Breast epithelium (tissue), 4 donors: ENCODE data around the gene OTX1. TPM values are rescaled to one million over a fixed set of nuclear protein-coding genes. Genes with fewer than 3 reads are reported as not detected.
"Not testable (repeated sequence)": the region's sequence is repeated elsewhere in the genome, so short reads cannot be mapped to it uniquely, and the experiment has no call there.

Source experiments
- DNase-seq, 2 donors: peaks; one replicate each; pipeline ENCODE4 v3.0.0-alpha.2; 2019; ENCODE audit warnings: low spot score in 2 of 2
- H3K27ac ChIP-seq, 2 donors: fragments of 200-600 bp; sonication (generic) in 1 of 2; one replicate each; pipeline ENCODE4 v1.5.1; 2016 to 2019; ENCODE audit warnings: mild to moderate bottlenecking in 1 of 2
- H3K27me3 ChIP-seq, 2 donors: fragments of 200-600 bp; sonication (generic) in 1 of 2; one replicate each; pipeline versions ENCODE4 v1.5.1 to v1.6.0; 2017 to 2019; ENCODE audit warnings: control low read depth in 1 of 2, mild to moderate bottlenecking in 1 of 2
- H3K36me3 ChIP-seq: fragments of 200-600 bp; one replicate; pipeline ENCODE4 v1.5.1; 2019
- H3K4me1 ChIP-seq, 2 donors: fragments of 200-600 bp; sonication (generic); one replicate each; pipeline ENCODE4 v1.5.1; 2016 to 2019; ENCODE audit warnings: control low read depth in 1 of 2
- H3K4me3 ChIP-seq, 3 donors: fragments of 200-600 bp; sonication (generic); 1 replicate in 2 of 3; 2 replicates in 1 of 3; pipeline ENCODE4 v1.5.1; 2016 to 2019; ENCODE audit warnings: mild to moderate bottlenecking in 3 of 3, moderate library complexity in 2 of 3
- H3K9me3 ChIP-seq, 2 donors: fragments of 200-600 bp; sonication (generic) in 1 of 2; one replicate each; pipeline ENCODE4 v1.5.1; 2016 to 2019; ENCODE audit warnings: control low read depth in 1 of 2
- POLR2A ChIP-seq: fragments of 450-650 bp; IDR thresholded peaks from one replicate; pipeline ENCODE4 v1.6.1; 2016; ENCODE audit warnings: antibody characterized with exemption, mild to moderate bottlenecking, moderate library complexity
- POLR2AphosphoS5 ChIP-seq, 3 donors: sonication (generic); formaldehyde crosslinking; IDR thresholded peaks; one replicate each; pipeline ENCODE4 v1.6.1; 2017; ENCODE audit warnings: antibody characterized with exemption in 3 of 3
- intact Hi-C: fragments of 100-400 bp; cut with DNase I; formaldehyde crosslinking; loops from one replicate; pipeline ENCODE4 v1.15.1; 2023; ENCODE audit warnings: low total_unique reads
- total RNA-seq, 3 donors: library from RNA; depleted of rRNA; stranded (reverse); fragments of >200 nt; gene quantifications; one replicate each; pipeline ENCODE4 v1.1.0, GENCODE V29; 2016
- TF ChIP-seq, protein P1 (sequence below), 3 donors: fragments of 450-650 bp; IDR thresholded peaks; one replicate each; pipeline ENCODE4 v1.5.1; 2016 to 2017; ENCODE audit warnings: antibody characterized with exemption in 3 of 3, mild to moderate bottlenecking in 3 of 3, moderate library complexity in 3 of 3

The OTX1 gene
- total RNA-seq, 3 donors from 2014 or later, result not detected

- TF ChIP-seq POLR2AphosphoS5 (IDR thresholded peaks at IDR 0.05), result no peak
- TF ChIP-seq, protein P1, sequence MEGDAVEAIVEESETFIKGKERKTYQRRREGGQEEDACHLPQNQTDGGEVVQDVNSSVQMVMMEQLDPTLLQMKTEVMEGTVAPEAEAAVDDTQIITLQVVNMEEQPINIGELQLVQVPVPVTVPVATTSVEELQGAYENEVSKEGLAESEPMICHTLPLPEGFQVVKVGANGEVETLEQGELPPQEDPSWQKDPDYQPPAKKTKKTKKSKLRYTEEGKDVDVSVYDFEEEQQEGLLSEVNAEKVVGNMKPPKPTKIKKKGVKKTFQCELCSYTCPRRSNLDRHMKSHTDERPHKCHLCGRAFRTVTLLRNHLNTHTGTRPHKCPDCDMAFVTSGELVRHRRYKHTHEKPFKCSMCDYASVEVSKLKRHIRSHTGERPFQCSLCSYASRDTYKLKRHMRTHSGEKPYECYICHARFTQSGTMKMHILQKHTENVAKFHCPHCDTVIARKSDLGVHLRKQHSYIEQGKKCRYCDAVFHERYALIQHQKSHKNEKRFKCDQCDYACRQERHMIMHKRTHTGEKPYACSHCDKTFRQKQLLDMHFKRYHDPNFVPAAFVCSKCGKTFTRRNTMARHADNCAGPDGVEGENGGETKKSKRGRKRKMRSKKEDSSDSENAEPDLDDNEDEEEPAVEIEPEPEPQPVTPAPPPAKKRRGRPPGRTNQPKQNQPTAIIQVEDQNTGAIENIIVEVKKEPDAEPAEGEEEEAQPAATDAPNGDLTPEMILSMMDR (IDR thresholded peaks at IDR 0.05), result no peak
- TF ChIP-seq POLR2A, result no peak
- no peak for DNase-seq
- Histone ChIP-seq H3K27me3 (no peaks in the 10 kb centered on the region), H3K36me3 (no peaks in the 10 kb centered on the region), H3K4me3 (no peak overlapping the region), H3K9me3 (no peaks in the 10 kb centered on the region), H3K27ac (no peak overlapping the region), H3K4me1 (no peaks in the 10 kb centered on the region)
- intact Hi-C loops, result no loop called here
These were observed 41.1 kb upstream of the OTX1 start for GRCh38 chr2:63009490-63009889.

GRCh38 chr2:63012541-63012940 is 38.1 kb upstream of the OTX1 start:
- Histone ChIP-seq H3K36me3 (no peaks in the 10 kb centered on the region), H3K4me3 (no peak overlapping the region), H3K27ac (no peak overlapping the region), H3K4me1 (no peaks in the 10 kb centered on the region), H3K27me3 (no peaks in the 10 kb centered on the region), H3K9me3 (no peaks in the 10 kb centered on the region)
- DNase-seq, result no peak
- TF ChIP-seq, protein P1 (IDR thresholded peaks at IDR 0.05), result no peak
- TF ChIP-seq POLR2AphosphoS5 (IDR thresholded peaks at IDR 0.05) (no peak), POLR2A (no peak)
- intact Hi-C loops, result no loop called here

GRCh38 chr2:63013438-63013837 is 37.2 kb upstream of the OTX1 start:
- no peaks in the 10 kb centered on the region for H3K36me3 ChIP-seq
- H3K27me3 ChIP-seq, result no peaks in the 10 kb centered on the region
- TF ChIP-seq POLR2A (no peak), POLR2AphosphoS5 (IDR thresholded peaks at IDR 0.05) (no peak)
- TF ChIP-seq, protein P1 (IDR thresholded peaks at IDR 0.05), result no peak
- intact Hi-C loops, result no loop called here
- H3K9me3 ChIP-seq, result no peaks in the 10 kb centered on the region
- DNase-seq, result no peak
- no peak overlapping the region for H3K27ac ChIP-seq
- no peaks in the 10 kb centered on the region for H3K4me1 ChIP-seq
- no peak overlapping the region for H3K4me3 ChIP-seq

DNA sequence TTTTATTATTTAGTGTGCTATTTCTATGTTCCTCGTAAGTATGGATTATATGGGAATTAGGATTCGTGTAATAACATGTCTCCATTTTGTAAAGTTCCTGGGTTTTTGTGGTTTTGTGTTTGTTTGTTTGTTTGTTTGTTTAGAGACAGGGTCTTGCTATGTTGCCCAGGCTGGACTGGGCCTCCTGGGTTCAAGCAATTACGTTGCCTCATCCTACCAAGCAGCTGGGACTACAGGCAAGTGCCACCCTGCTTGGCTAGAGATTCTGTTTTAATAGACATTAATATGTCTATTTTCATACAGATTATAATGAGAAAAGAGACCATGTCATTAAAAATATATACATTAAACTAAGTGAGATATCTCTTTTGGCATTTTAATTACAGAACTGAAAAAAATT is 35.2 kb upstream of the OTX1 start:
- H3K27ac ChIP-seq, result no peak overlapping the region
- H3K27me3 ChIP-seq, result no peaks in the 10 kb centered on the region
- DNase-seq, result no peak
- H3K36me3 ChIP-seq, result no peaks in the 10 kb centered on the region
- no peak overlapping the region for H3K4me3 ChIP-seq
- no peaks in the 10 kb centered on the region for H3K4me1 ChIP-seq
- intact Hi-C loops, result no loop called here
- TF ChIP-seq POLR2A (no peak), POLR2AphosphoS5 (IDR thresholded peaks at IDR 0.05) (no peak)
- TF ChIP-seq, protein P1 (IDR thresholded peaks at IDR 0.05), result no peak
- no peaks in the 10 kb centered on the region for H3K9me3 ChIP-seq

GRCh38 chr2:63018439-63018838 is 32.2 kb upstream of the OTX1 start:
- TF ChIP-seq POLR2A (no peak), POLR2AphosphoS5 (IDR thresholded peaks at IDR 0.05) (no peak)
- TF ChIP-seq, protein P1 (IDR thresholded peaks at IDR 0.05), result no peak
- DNase-seq, result no peak
- no peaks in the 10 kb centered on the region for H3K36me3 ChIP-seq

GRCh38 chr2:63019686-63020085 is 30.9 kb upstream of the OTX1 start:
- H3K36me3 ChIP-seq, DNase-seq, H3K4me3 ChIP-seq, H3K27me3 ChIP-seq, H3K9me3 ChIP-seq, intact Hi-C loops, H3K4me1 ChIP-seq, H3K27ac ChIP-seq: not testable (repeated sequence)

More at GRCh38 chr2:63018439-63018838, 32.2 kb upstream of the OTX1 start:
- Histone ChIP-seq H3K4me1 (no peaks in the 10 kb centered on the region), H3K4me3 (no peak overlapping the region), H3K9me3 (no peaks in the 10 kb centered on the region), H3K27me3 (no peaks in the 10 kb centered on the region), H3K27ac (no peak overlapping the region)
- intact Hi-C loops, result no loop called here
